Astrocyte of the hippocampus (primary cell): Measurements from ENCODE around the gene C6orf120.
"Not testable (repeated sequence)": the region's sequence is repeated elsewhere in the genome, so short reads cannot be mapped to it uniquely, and the experiment has no call there.

Experiments
- DNase-seq: peaks from one replicate; pipeline ENCODE4 v3.0.0; 2011; ENCODE audit warnings: low read depth, low spot score

The C6orf120 gene

GRCh38 chr6:169678342-169678741 lies 23.6 kb upstream of the C6orf120 start:
- DNase-seq, result no peak

DNA sequence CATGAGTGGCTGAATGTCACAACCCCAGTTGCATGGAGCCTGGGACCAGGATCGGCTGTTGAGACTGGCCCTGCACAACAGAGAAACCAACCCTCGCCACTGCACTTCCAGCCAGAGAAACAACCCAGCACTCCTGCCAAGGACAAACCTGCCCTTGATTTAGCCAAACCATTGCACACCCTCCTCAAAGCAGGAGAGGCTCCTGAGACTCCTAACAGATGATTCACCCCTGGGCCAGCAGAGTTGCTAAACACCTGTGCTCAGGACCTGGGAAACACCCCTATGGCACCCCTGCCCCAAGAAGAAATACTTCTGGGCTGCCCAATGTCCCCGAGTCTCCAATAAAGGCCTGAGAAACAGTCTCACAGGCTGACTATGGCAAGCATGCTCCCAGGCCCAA lies 17.9 kb upstream of the C6orf120 start:
- DNase-seq, result no peak

DNA sequence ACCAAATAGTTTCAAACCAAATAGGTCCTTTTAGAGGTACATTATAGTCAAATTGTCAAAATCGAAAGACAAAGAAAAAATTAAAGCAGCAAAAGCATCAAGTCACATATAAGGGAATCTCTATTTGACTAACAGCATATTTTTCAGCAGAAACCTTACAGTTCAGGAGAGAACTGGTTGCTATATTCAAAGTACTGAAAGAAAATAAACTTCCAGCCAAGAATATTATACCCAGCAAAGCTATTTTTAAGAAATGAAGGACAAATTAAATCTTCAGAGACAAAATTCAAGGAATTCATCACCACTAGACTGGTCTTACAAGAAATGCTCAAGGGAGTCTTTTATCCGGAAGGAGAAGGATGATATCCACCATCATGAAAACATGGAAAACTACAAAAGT lies 16.1 kb upstream of the C6orf120 start:
- DNase-seq, result no peak

DNA sequence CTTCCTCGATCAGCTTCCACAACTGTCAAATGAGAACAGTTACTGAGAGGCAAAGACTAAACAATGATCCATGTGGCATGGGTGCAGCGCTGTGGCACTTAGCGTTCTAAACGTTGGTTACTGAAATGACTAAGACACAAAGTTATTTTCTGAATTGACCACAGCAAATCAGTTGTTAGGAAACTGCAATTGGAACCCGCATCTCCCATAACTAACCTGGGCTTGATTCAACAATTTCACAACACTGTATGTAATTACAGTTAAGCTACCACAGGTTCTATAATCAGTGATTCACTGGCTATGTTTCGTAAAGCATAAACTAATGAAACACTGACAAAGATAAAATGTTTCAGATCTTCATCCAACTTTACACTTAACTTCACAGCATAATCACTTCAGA lies 12.6 kb upstream of the C6orf120 start:
- DNase-seq, result peak; percentile 81

DNA sequence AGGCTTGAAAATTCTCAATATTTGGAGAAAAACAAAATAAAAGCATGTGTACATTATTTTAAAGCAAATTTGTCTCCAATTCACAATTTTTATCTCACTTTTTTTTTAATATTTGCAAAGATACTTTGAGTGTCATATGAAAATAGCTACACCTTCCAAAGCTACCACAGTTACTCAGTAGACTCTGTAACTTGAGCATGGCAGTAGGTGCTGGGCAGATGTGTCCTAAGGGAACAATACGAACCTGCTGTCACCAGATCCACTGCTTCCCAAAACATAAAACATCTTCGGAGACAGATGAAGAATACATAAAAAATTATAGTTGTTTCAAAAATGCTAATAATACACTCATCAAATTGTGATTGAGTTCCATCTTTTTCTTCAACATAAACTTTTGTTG lies 10.7 kb upstream of the C6orf120 start:
- DNase-seq, result no peak

- DNase-seq, result no peak
These were observed 9.4 kb upstream of the C6orf120 start for GRCh38 chr6:169692516-169692915.

- DNase-seq, result no peak
These were observed 6.8 kb upstream of the C6orf120 start for GRCh38 chr6:169695131-169695530.

- DNase-seq, result not testable (repeated sequence)
These were observed 4.8 kb upstream of the C6orf120 start for GRCh38 chr6:169697115-169697514.

GRCh38 chr6:169700296-169700695 lies 1.6 kb upstream of the C6orf120 start:
- DNase-seq, result peak; percentile 46

- DNase-seq, result no peak
These were observed 494 bp upstream of the C6orf120 start for GRCh38 chr6:169701311-169701953.

DNA sequence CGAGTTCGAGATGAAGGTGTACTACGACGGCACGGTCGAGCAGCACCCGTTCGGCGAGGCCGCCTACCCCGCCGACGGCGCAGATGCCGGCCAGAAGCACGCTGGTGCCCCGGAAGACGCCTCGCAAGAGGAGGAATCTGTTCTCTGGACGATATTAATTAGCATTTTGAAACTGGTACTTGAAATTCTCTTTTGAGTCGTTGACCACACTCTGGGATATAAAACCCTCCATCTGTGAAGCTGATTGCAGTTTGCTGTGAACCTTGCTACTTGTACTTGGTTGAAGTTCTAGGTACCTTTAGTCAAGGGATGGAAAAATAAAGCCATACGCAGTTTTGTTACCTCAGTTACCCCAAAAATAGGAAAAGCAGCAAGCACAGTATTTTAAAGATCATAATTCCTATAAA lies 917 bp downstream of the C6orf120 start:
- no peak for DNase-seq

- no peak for DNase-seq
These were observed 5.8 kb downstream of the C6orf120 start for GRCh38 chr6:169707772-169708171.

DNA sequence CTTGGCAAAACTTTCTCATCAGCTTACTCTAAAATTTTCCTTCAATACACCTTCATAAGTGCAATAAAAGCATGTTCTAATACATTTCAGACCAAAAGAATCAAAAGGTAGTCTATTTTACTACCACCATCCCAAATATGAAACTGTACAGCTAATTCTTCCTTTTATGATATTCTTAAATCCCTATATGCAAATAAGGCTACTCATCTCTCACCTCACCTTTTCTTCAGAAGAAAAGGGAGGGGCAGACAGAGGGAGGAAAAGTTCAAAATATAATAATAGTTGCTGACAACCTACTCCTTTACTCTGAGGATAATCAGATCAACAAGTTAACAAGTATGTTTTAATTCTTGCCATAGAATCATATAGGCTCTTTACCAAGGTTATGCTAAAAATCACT lies 7.4 kb downstream of the C6orf120 start:
- no peak for DNase-seq

- no peak for DNase-seq
These were observed 8.1 kb downstream of the C6orf120 start for GRCh38 chr6:169710009-169710408.

DNA sequence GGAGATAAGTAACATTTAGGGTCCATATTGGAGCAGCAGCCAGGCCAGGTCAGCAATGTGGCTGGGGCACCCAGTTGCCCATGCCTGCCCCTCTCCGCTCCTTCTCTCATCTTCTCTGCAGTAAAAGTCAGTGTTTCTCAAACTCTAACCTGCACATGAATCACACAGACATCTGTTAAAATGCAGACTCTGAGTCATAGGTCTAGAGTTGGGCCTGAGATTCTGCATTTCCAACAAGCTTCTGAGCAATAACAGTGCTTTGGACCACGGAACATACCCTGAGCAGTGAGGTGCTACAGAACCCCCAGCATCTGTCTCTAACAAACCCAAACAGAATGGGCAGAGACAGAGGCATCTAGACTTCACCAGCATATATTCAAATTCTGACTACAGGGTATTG lies 12.3 kb downstream of the C6orf120 start:
- no peak for DNase-seq

GRCh38 chr6:169714595-169714994 lies 12.7 kb downstream of the C6orf120 start:
- DNase-seq, result no peak

GRCh38 chr6:169719117-169719516 lies 17.2 kb downstream of the C6orf120 start:
- no peak for DNase-seq

DNA sequence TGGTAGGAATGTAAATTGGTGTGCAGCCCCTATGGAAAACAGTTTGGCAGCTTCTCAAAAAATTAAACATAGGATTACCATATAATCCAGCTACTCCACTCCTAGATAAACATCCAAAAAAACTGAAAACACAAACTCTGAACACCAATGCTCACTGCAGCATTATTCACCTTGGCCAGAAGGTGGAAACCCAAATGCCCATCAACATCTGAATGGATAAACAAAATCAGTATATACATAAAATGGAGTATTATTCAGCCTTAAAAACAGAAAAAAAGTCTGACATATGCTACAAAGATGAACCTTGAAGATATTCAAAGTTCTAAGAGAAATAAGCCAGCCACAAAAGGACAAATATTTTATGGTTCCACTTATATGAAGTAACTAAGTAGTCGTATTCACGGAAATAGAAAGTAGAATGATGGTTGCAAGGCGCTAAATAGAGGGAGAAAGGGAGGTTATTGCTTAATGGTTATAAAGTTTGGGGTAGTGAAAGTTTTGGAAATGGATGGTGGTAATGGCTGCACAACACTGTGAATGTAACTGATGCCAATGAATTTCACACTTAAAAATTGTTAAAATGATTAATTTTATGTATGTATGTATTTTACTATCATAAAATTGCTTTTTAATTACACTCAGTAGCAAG lies 18.4 kb downstream of the C6orf120 start:
- DNase-seq, result no peak

DNA sequence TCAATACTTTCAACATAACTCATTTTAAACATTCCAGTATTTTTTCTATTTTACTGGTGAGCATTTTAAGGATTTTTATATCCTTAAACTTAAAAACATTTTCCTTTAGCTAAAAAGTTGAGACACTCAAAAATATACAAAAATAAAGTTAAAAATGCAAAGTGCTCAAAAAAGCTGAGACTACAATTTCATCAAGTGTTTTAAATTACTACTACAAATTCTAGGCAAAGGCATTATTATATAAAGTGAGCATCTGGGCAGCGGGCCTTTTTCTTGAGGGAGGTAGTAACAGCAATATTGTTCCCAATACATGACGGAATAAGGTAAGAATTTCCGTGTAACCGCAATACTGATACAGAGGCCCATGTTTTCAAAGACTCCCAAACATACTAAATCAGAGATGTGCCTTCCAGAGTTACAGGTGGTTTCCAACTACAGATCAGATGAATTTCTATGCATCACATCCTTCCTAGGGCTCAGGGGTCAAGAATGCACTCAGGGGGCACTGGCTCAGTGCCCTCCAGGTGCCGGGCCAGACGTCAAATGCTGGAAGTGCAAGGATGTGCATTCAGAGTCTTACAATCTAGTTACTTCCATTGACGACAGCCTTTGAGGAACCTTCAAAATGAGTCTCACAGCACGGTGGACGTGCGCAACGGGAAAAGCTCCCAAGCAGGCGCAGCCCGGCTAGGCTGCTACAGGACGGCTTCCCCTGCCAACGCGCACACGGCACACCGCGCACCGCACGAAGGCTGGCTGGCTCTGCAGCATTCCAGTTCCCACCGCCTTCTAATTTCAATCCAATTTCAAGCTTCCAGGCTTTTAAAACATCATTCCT lies 20.7 kb downstream of the C6orf120 start:
- peak; percentile 80 for DNase-seq

- peak; percentile 78 for DNase-seq
These were observed 21.4 kb downstream of the C6orf120 start for GRCh38 chr6:169723200-169723909.

DNA sequence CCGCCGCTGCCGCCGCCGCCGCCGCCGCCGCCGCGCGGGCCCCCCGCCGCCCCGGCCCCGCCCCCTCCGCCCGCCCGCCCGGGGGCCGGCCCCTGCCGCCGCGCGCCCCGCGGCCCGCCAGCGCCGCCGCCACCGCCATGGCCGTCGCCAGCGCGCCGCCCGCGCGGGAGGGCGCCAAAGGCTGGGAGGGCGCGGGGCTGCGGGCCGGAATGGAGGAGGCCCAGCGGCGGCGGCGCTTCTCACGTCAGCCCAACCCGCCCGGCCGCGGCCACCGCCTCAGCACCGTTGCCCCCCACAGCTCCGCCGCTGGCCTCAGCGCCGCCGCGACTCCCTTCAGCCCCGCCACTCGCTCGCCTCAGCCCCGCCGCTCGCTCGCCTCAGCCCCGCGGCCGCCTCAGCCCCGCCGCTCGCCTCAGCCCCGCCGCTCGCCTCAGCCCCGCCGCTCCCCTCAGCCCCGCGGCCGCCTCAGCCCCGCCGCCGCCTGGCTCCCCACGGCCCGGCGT lies 22.1 kb downstream of the C6orf120 start:
- peak; percentile 72 for DNase-seq
